Measurements from ENCODE around the gene RICTOR.

DNA sequence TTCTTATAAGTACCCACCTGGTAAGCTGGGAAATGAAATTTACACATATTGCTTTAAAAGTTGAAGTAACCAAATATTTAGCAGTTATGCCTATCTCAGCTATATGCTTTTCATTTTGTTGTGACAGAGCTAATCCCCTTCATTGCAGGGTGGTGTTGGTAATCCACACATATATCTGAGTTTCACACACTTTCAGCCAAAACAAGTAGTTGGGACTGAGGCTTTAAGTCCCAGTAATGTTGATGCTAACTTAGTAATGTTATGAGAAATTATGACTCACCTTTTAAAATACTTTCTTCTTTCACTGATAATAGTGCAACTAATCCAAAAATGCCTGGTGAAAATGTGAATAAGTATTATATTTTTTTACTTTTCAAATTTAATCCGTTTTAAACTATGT is 19.2 kb upstream of the RICTOR start:
- TF ChIP-seq, protein P1, sequence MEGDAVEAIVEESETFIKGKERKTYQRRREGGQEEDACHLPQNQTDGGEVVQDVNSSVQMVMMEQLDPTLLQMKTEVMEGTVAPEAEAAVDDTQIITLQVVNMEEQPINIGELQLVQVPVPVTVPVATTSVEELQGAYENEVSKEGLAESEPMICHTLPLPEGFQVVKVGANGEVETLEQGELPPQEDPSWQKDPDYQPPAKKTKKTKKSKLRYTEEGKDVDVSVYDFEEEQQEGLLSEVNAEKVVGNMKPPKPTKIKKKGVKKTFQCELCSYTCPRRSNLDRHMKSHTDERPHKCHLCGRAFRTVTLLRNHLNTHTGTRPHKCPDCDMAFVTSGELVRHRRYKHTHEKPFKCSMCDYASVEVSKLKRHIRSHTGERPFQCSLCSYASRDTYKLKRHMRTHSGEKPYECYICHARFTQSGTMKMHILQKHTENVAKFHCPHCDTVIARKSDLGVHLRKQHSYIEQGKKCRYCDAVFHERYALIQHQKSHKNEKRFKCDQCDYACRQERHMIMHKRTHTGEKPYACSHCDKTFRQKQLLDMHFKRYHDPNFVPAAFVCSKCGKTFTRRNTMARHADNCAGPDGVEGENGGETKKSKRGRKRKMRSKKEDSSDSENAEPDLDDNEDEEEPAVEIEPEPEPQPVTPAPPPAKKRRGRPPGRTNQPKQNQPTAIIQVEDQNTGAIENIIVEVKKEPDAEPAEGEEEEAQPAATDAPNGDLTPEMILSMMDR (IDR thresholded peaks at IDR 0.05), result no peak
- no peak for TF ChIP-seq POLR2A (IDR thresholded peaks at IDR 0.05)
